H9 (cell line): ENCODE results near the gene IST1. TPM values are rescaled to one million over a fixed set of nuclear protein-coding genes. Genes with fewer than 3 reads are reported as not detected.

Experiments used
- DNase-seq: peaks from one replicate; pipeline ENCODE4 v3.0.0-alpha.2; 2017
- H2AFZ ChIP-seq: one replicate; pipeline ENCODE4 v1.6.1; 2013; ENCODE audit warnings: mild to moderate bottlenecking, low read length, control low read depth, moderate library complexity
- H2AK5ac ChIP-seq: 2 replicates; pipeline ENCODE4 v1.6.1; 2013; ENCODE audit warnings: low read length, control low read depth, mixed read lengths; ENCODE audit not compliant: insufficient read length
- H2BK120ac ChIP-seq: one replicate; pipeline ENCODE4 v1.6.1; 2013; ENCODE audit warnings: low read depth, mild to moderate bottlenecking, low read length, control low read depth, inconsistent platforms; ENCODE audit not compliant: poor library complexity, severe bottlenecking
- H2BK12ac ChIP-seq: 2 replicates; pipeline ENCODE4 v1.6.1; 2013; ENCODE audit warnings: low read length, control low read depth, mixed read lengths, low read depth; ENCODE audit not compliant: insufficient read length
- H2BK15ac ChIP-seq: 2 replicates; pipeline ENCODE4 v1.6.1; 2013; ENCODE audit warnings: low read depth, low read length, control low read depth
- H2BK20ac ChIP-seq: one replicate; pipeline ENCODE4 v1.6.1; 2013; ENCODE audit warnings: low read depth, mild to moderate bottlenecking, low read length, control low read depth, inconsistent platforms; ENCODE audit not compliant: poor library complexity, severe bottlenecking
- H2BK5ac ChIP-seq: 2 replicates; pipeline ENCODE4 v1.6.1; 2013; ENCODE audit warnings: low read length, control low read depth, mixed read lengths; ENCODE audit not compliant: insufficient read length
- H3K14ac ChIP-seq: 2 replicates; pipeline ENCODE4 v1.6.1; 2013; ENCODE audit warnings: low read length, control low read depth; ENCODE audit not compliant: insufficient read depth
- H3K18ac ChIP-seq: 2 replicates; pipeline ENCODE4 v1.6.1; 2013; ENCODE audit warnings: low read depth, mild to moderate bottlenecking, mixed read lengths, low read length, control low read depth; ENCODE audit not compliant: insufficient read length
- H3K23ac ChIP-seq: 2 replicates; pipeline ENCODE4 v1.6.1; 2013; ENCODE audit warnings: low read length, control low read depth, mixed read lengths, low read depth; ENCODE audit not compliant: insufficient read length
- H3K23me2 ChIP-seq: 2 replicates; pipeline ENCODE4 v1.6.1; 2013; ENCODE audit warnings: low read depth, mild to moderate bottlenecking, mixed read lengths, low read length, control low read depth; ENCODE audit not compliant: insufficient read length, poor library complexity, severe bottlenecking
- H3K27ac ChIP-seq: 2 replicates; pipeline ENCODE4 v1.5.1; 2013; ENCODE audit warnings: low read length, control low read depth, mixed read lengths, low read depth; ENCODE audit not compliant: insufficient read length
- H3K27me3 ChIP-seq: 2 replicates; pipeline ENCODE4 v1.6.1; 2013; ENCODE audit warnings: low read length, control low read depth, inconsistent platforms; ENCODE audit not compliant: insufficient read depth
- H3K4ac ChIP-seq: 2 replicates; pipeline ENCODE4 v1.6.1; 2013; ENCODE audit warnings: low read depth, mild to moderate bottlenecking, control low read depth, inconsistent platforms, low read length, moderate library complexity
- H3K4me1 ChIP-seq: 2 replicates; pipeline ENCODE4 v1.6.1; 2013; ENCODE audit warnings: low read length, control low read depth, inconsistent platforms; ENCODE audit not compliant: insufficient read depth
- H3K4me2 ChIP-seq: 2 replicates; pipeline ENCODE4 v1.6.1; 2013; ENCODE audit warnings: low read length, control low read depth, mixed read lengths; ENCODE audit not compliant: insufficient read length, insufficient read depth
- H3K56ac ChIP-seq: 2 replicates; pipeline ENCODE4 v1.6.1; 2013; ENCODE audit warnings: low read depth, mild to moderate bottlenecking, mixed read lengths, low read length, control low read depth; ENCODE audit not compliant: insufficient read length
- H3K79me1 ChIP-seq: 2 replicates; pipeline ENCODE4 v1.6.1; 2013; ENCODE audit warnings: low read depth, mild to moderate bottlenecking, moderate library complexity, low read length, control low read depth, inconsistent platforms; ENCODE audit not compliant: insufficient read depth, poor library complexity, severe bottlenecking
- H3K79me2 ChIP-seq: 2 replicates; pipeline ENCODE4 v1.6.1; 2013; ENCODE audit warnings: low read length, control low read depth, inconsistent platforms; ENCODE audit not compliant: insufficient read depth
- H3K9ac ChIP-seq: 2 replicates; pipeline ENCODE4 v1.6.1; 2013; ENCODE audit warnings: low read length, control low read depth, mixed read lengths; ENCODE audit not compliant: insufficient read length; ENCODE audit errors: extremely low read depth
- H3K9me3 ChIP-seq: one replicate; pipeline ENCODE4 v1.6.1; 2013; ENCODE audit warnings: low read depth, low read length, inconsistent platforms; ENCODE audit not compliant: control insufficient read depth
- H3T11ph ChIP-seq: one replicate; pipeline ENCODE4 v1.6.1; 2013; ENCODE audit warnings: mild to moderate bottlenecking, low read length, control low read depth, inconsistent platforms
- H4K20me1 ChIP-seq: one replicate; pipeline ENCODE4 v1.6.1; 2013; ENCODE audit not compliant: control insufficient read depth, insufficient read length, insufficient read depth
- H4K5ac ChIP-seq: 2 replicates; pipeline ENCODE4 v1.6.1; 2013; ENCODE audit warnings: low read depth, mild to moderate bottlenecking, mixed read lengths, low read length, control low read depth; ENCODE audit not compliant: insufficient read length
- H4K8ac ChIP-seq: replicated peaks from 2 replicates; pipeline ENCODE4 v1.6.1; 2013; ENCODE audit warnings: low read length, control low read depth, mixed read lengths, low read depth; ENCODE audit not compliant: insufficient read length
- H4K91ac ChIP-seq: 2 replicates; pipeline ENCODE4 v1.6.1; 2013; ENCODE audit warnings: low read depth, mild to moderate bottlenecking, moderate library complexity, mixed read lengths, low read length, control low read depth; ENCODE audit not compliant: insufficient read length
- H3K27ac Mint-ChIP-seq, 3 experiments: 2 replicates in 2 of 3; 3 replicates in 1 of 3; pipeline ENCODE4 v1.8.0; 2020 to 2021; ENCODE audit warnings: mixed read lengths in 3 of 3, mild to moderate bottlenecking in 1 of 3, moderate library complexity in 1 of 3
- H3K27me3 Mint-ChIP-seq: 2 replicates; pipeline ENCODE4 v1.8.0; 2021; ENCODE audit warnings: low read depth, mild to moderate bottlenecking, moderate library complexity, mixed read lengths
- H3K36me3 Mint-ChIP-seq, 3 experiments: 2 replicates in 2 of 3; 3 replicates in 1 of 3; pipeline ENCODE4 v1.8.0; 2020 to 2021; ENCODE audit warnings: low read depth in 3 of 3, mixed read lengths in 3 of 3; ENCODE audit not compliant: insufficient read depth in 1 of 3
- H3K4me1 Mint-ChIP-seq, 2 experiments: 2 replicates each; pipeline ENCODE4 v1.8.0; 2020; ENCODE audit warnings: mixed read lengths in 2 of 2
- H3K4me3 Mint-ChIP-seq, 2 experiments: 2 replicates in 1 of 2; 3 replicates in 1 of 2; pipeline ENCODE4 v1.8.0; 2020 to 2021; ENCODE audit warnings: mild to moderate bottlenecking in 2 of 2, mixed read lengths in 2 of 2, moderate library complexity in 1 of 2
- H3K9me3 Mint-ChIP-seq, 2 experiments: 2 replicates in 1 of 2; 3 replicates in 1 of 2; pipeline ENCODE4 v1.8.0; 2020; ENCODE audit warnings: mild to moderate bottlenecking in 2 of 2, mixed read lengths in 2 of 2, moderate library complexity in 1 of 2
- CTCF ChIP-seq: fragments of 200-600 bp; sonication (generic); conservative IDR thresholded peaks from 3 replicates; pipeline ENCODE4 v1.8.0; 2021; ENCODE audit warnings: antibody characterized with exemption, mild to moderate bottlenecking
- WGBS: extraction: QIAGEN DNeasy Blood & Tissue Kit; methylation state at CpG from one replicate; pipeline ENCODE4 v1.1.7; 2013; ENCODE audit warnings: missing lambda C conversion rate, low lambda C conversion rate, mixed read lengths; ENCODE audit not compliant: insufficient read length; ENCODE audit errors: extremely low coverage; 5-methylcytosine and 5-hydroxymethylcytosine counted together
- total RNA-seq: library from RNA; stranded (reverse); gene quantifications from 2 replicates; pipeline ENCODE4 v1.2.1, GENCODE V29; 2021

The IST1 gene
- total RNA-seq, 1 experiment from 2014 or later, result 263 TPM

- Histone ChIP-seq H4K8ac (no peak overlapping the region), H3K79me1 (no peaks in the 10 kb centered on the region), H3K9ac (no peak overlapping the region), H2AFZ (no peak overlapping the region), H2BK120ac (no peak overlapping the region), H3K27ac (no peak overlapping the region), H3K14ac (no peak overlapping the region), H4K91ac (no peak overlapping the region), H2BK20ac (no peak overlapping the region), H3K4ac (no peak overlapping the region), H3K23ac (no peak overlapping the region), H2BK12ac (no peak overlapping the region), H3K9me3 (no peaks in the 10 kb centered on the region), H3K4me1 (no peaks in the 10 kb centered on the region), H2AK5ac (no peak overlapping the region), H2BK15ac (no peak overlapping the region), H3K27me3 (no peaks in the 10 kb centered on the region), H2BK5ac (no peak overlapping the region), H3K4me2 (no peak overlapping the region), H3K23me2 (peaks cover 5% of the 10 kb centered on the region), H4K20me1 (no peaks in the 10 kb centered on the region), H4K5ac (no peak overlapping the region), H3T11ph (no peak overlapping the region), H3K56ac (no peak overlapping the region), H3K79me2 (no peaks in the 10 kb centered on the region), H3K18ac (no peak overlapping the region)
- no CpG with 5 or more reads among the region's 3 CpGs for WGBS
- peaks cover 11 to 15% of the 10 kb centered on the region in 2 experiments for H3K4me1 Mint-ChIP-seq
- H3K9me3 Mint-ChIP-seq, result no peaks in the 10 kb centered on the region
- TF ChIP-seq CTCF, result no peak
- no peak overlapping the region for H3K27ac Mint-ChIP-seq
- no peak overlapping the region for H3K4me3 Mint-ChIP-seq
- H3K27me3 Mint-ChIP-seq, result no peaks in the 10 kb centered on the region; the same call in 1 of the 2 replicates
- H3K36me3 Mint-ChIP-seq, result no peaks in the 10 kb centered on the region
- no peak for DNase-seq
Measured at GRCh38 chr16:71889147-71889546, 6.2 kb upstream of the IST1 start.
